Neutrophil (primary cell): ENCODE results near the gene SLC9A6.

Source experiments
- H3K27ac ChIP-seq: fragments of 200-600 bp; sonication (generic); 2 replicates; pipeline ENCODE4 v1.5.1; 2016; ENCODE audit warnings: mild to moderate bottlenecking, moderate library complexity
- H3K27me3 ChIP-seq: fragments of 200-600 bp; sonication (generic); 2 replicates; pipeline ENCODE4 v1.6.0; 2016; ENCODE audit warnings: mild to moderate bottlenecking
- H3K36me3 ChIP-seq: fragments of 200-600 bp; sonication (generic); 2 replicates; pipeline ENCODE4 v1.5.1; 2017
- H3K4me1 ChIP-seq, 2 experiments: fragments of 200-600 bp in 1 of 2; sonication (generic) in 1 of 2; 1 replicate in 1 of 2; 2 replicates in 1 of 2; pipeline versions ENCODE4 v1.5.1 to v1.6.1; 2013 to 2016; ENCODE audit warnings: low read depth in 1 of 2, low read length in 1 of 2, mild to moderate bottlenecking in 1 of 2, moderate library complexity in 1 of 2; ENCODE audit not compliant: control insufficient read depth in 1 of 2, insufficient read depth in 1 of 2
- H3K4me3 ChIP-seq, 2 experiments: fragments of 200-600 bp in 1 of 2; sonication (generic) in 1 of 2; 1 replicate in 1 of 2; 2 replicates in 1 of 2; pipeline ENCODE4 v1.5.1; 2013 to 2016; ENCODE audit warnings: low read depth in 1 of 2, low read length in 1 of 2, mild to moderate bottlenecking in 1 of 2, moderate library complexity in 1 of 2
- H3K9me3 ChIP-seq: fragments of 200-600 bp; sonication (generic); 2 replicates; pipeline ENCODE4 v1.5.1; 2016
- TF ChIP-seq, protein P1 (sequence below): fragments of 200-600 bp; sonication (generic); IDR thresholded peaks from 2 replicates; pipeline ENCODE4 v1.5.1; 2016; ENCODE audit warnings: antibody characterized with exemption

Gene SLC9A6

DNA sequence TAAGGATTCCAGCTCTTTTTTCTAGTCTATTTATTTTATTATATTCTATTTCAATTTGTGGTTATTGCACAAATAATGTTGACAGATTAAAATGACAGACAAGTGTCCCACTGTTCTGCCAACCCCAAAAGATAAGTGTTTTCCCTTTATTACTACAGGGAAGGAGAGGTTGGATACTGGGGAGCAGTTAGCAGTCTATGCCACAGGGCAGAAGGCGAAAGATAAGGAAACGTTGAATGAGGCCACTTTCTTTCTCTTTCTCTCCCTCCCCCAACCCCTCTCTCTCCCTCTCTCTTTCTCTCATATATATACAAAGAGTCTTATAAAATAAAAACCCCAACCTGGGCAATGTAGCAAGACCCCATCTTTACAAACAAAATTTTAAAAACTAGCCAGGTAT lies 31.6 kb downstream of the SLC9A6 start:
- Histone ChIP-seq H3K9me3 (no peaks in the 10 kb centered on the region), H3K4me1 (no peaks in the 10 kb centered on the region), H3K27ac (no peak overlapping the region), H3K27me3 (no peaks in the 10 kb centered on the region), H3K36me3 (peaks cover 47% of the 10 kb centered on the region), H3K4me3 (no peak overlapping the region)
- TF ChIP-seq, protein P1, sequence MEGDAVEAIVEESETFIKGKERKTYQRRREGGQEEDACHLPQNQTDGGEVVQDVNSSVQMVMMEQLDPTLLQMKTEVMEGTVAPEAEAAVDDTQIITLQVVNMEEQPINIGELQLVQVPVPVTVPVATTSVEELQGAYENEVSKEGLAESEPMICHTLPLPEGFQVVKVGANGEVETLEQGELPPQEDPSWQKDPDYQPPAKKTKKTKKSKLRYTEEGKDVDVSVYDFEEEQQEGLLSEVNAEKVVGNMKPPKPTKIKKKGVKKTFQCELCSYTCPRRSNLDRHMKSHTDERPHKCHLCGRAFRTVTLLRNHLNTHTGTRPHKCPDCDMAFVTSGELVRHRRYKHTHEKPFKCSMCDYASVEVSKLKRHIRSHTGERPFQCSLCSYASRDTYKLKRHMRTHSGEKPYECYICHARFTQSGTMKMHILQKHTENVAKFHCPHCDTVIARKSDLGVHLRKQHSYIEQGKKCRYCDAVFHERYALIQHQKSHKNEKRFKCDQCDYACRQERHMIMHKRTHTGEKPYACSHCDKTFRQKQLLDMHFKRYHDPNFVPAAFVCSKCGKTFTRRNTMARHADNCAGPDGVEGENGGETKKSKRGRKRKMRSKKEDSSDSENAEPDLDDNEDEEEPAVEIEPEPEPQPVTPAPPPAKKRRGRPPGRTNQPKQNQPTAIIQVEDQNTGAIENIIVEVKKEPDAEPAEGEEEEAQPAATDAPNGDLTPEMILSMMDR = no peak

DNA sequence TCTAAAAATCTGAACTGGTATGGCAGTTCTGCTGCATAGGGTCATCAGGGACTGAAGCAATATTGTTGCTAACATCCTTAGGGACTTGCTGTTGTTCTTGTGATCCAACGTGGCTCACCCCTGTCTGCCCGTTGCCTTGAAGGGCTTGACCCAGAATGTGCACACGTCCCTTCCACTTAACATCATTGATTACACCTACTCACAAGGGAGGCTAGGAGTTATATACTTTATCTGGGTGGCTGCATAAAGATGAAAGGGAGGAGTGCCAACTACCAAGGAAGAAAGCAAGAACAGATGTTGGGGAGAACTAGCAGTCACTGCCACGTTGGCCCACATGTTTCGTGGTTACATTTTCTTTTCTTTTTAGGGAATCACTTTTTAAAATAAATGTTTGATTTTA lies 34.0 kb downstream of the SLC9A6 start:
- no peak overlapping the region for H3K4me3 ChIP-seq
- no peaks in the 10 kb centered on the region for H3K4me1 ChIP-seq
- H3K27me3 ChIP-seq = no peaks in the 10 kb centered on the region
- no peaks in the 10 kb centered on the region for H3K9me3 ChIP-seq
- H3K27ac ChIP-seq = no peak overlapping the region
- H3K36me3 ChIP-seq = peaks cover 41% of the 10 kb centered on the region
- TF ChIP-seq, protein P1 = no peak

DNA sequence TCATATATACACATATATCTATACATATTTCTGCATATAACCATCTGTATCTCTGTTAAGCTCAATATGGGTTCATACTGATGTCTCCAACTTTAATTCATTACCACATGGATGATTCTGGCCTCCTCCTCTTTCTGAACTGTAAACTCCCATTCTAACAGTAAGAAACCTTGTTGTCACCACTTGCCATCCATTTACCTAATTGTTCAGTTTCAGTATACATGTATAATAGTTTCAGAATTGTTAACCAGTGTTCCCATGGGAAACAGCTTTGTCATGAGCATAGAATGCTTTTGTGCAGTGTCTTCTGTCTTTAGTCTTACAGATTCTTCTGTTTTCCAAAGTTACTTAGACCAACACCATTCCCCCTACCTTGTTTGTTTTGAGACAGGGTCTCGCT lies 35.9 kb downstream of the SLC9A6 start:
- Histone ChIP-seq H3K27me3 (no peaks in the 10 kb centered on the region), H3K36me3 (peaks cover 43% of the 10 kb centered on the region), H3K27ac (no peak overlapping the region), H3K4me1 (no peaks in the 10 kb centered on the region), H3K4me3 (no peak overlapping the region), H3K9me3 (no peaks in the 10 kb centered on the region)
- TF ChIP-seq, protein P1 = no peak

DNA sequence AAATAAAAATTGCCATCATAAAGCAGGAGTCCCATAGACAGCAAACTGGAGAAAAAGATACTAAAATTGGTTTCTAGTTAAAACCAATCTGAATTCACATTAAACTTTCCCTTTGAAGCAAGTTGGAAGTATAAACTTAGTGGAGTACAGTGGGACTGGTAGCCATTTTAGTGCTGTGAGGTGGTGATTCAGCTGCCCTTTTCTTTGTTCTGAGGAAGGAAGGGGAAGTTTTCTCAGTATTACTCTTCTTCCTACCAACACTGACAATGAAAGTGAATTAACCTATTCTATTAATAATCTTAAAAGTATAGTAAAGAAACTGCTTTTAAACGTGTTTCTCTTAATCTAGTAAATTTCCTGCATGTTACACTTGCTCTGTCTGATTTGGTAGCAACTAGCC lies 36.7 kb downstream of the SLC9A6 start:
- TF ChIP-seq, protein P1 = no peak
- H3K9me3 ChIP-seq = no peaks in the 10 kb centered on the region
- no peak overlapping the region for H3K27ac ChIP-seq
- H3K4me1 ChIP-seq = no peaks in the 10 kb centered on the region
- no peaks in the 10 kb centered on the region for H3K27me3 ChIP-seq
- H3K4me3 ChIP-seq = no peak overlapping the region
- H3K36me3 ChIP-seq = peaks cover 43% of the 10 kb centered on the region

DNA sequence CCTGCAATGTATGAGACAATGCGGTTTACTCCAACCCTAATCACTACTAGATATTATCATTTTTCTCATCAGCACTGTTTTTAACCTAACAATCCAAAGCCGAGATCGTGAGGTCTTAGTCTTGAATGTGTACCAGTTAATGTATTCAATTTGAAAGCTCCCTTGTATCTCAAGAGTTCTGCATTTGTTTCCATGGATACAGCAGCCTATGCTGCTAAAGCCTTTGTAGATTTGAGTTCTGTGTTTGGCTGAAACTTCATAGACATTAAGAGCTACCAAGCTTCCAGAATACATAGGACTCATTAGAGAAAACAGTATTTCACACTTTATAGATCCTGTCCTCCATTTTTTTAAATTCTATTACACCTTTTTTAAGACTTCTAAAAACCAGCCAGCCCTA lies 39.9 kb downstream of the SLC9A6 start:
- no peaks in the 10 kb centered on the region for H3K4me1 ChIP-seq
- TF ChIP-seq, protein P1 = no peak
- no peaks in the 10 kb centered on the region for H3K27me3 ChIP-seq
- no peak overlapping the region for H3K27ac ChIP-seq
- H3K9me3 ChIP-seq = no peaks in the 10 kb centered on the region
- H3K4me3 ChIP-seq = no peak overlapping the region
- peaks cover 25% of the 10 kb centered on the region for H3K36me3 ChIP-seq

DNA sequence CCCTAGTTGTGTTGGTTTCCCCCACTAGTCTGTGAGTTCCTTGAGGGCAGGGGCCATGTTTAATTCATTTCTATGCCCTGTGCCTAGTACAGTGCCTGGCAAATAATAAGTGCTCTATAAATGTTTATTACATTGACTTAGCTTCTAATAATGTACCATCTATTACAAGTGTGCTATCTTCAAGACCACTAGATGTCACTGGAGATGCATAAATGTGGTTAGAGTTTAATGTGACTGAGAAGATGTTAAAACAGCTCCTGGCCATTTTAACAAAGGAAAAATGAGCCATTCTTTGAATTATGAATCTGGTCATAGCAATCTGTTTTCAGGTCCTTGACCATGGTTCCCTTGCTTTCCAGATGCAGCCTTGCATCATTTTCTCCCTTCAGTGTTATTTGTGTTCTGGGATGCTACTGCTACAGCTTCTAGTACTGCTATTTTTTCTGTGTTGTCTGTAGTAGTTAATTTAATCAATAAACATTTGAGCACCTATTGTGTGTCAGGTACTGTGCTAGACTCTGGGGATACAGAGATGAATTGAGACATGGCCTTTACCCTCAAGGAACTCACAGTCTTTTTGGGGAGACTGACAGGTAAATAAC lies 43.2 kb downstream of the SLC9A6 start:
- TF ChIP-seq, protein P1 = no peak
- H3K4me1 ChIP-seq = no peaks in the 10 kb centered on the region
- no peaks in the 10 kb centered on the region for H3K9me3 ChIP-seq
- no peak overlapping the region for H3K4me3 ChIP-seq
- H3K36me3 ChIP-seq = peaks cover 22% of the 10 kb centered on the region
- no peak overlapping the region for H3K27ac ChIP-seq
- no peaks in the 10 kb centered on the region for H3K27me3 ChIP-seq
